DMS 273 (cell line): ENCODE data around the gene TNRC6A.
"Not testable (repeated sequence)": the region's sequence is repeated elsewhere in the genome, so short reads cannot be mapped to it uniquely, and the experiment has no call there.

Experiments used
- DNase-seq: peaks from one replicate; lab custom pipeline; 2025; ENCODE audit not compliant: unreplicated experiment; lab: John Stamatoyannopoulos, UW

The TNRC6A gene

DNA sequence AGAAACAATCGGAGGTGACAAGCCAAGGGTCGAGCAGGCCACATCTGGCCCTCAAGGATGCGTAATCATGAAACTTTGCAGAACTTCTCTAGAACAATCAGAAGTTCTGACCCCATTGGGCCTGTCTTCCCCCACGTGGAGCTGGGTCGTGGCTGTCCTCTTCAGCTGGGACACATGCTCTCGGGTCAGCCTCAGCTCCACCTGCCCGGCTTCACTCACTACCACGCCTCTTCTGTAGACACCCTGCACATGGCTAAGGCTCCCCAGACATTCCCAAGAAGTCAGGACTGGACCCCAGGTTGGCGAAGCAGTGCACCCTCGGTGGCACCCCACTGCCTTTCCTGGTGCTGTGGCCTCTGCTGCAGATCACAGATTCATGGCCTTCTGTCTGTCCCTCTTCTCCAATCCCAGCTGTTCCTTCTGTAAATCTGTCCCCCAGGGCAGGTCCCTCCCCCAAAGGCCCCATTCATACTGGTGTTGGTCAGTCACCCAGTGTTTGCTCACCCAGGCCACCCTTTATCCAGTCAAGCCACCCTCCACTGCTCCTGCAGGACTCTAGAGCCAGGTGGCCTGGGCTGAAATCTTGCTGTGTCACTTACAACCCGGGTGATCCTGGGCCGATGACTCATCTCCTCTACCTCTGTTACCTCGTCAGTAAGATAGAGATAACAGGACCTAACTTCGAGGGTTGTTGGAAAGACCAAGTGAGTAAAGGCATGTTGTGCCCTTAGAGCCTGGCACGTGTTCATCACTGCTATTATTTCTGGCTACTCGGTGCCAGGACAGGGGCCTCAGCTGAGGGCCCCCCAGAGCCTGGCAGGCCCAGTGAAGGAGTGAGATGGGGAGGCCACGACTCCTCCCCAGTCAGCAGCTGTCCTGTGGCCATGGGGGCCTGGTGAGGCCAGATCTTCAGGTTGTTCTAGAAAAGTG is 114.9 kb downstream of the TNRC6A start:
- peak; percentile 23 for DNase-seq

DNA sequence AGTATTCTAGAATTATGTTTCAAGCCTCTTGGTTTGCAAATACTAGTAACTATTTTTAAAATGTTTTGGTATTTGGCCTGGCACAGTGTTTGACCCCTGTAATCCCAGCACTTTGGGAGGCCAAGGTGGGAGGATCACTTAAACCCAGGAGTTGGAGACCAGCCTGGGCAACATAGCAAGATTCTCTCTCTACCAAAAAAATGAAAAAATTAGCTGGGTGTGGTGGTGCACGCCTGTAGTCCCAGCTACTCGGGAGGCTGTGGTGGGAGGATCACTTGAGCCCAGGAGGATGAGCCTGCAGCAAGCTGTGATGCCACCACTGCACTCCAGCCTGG is 115.5 kb downstream of the TNRC6A start:
- not testable (repeated sequence) for DNase-seq

DNA sequence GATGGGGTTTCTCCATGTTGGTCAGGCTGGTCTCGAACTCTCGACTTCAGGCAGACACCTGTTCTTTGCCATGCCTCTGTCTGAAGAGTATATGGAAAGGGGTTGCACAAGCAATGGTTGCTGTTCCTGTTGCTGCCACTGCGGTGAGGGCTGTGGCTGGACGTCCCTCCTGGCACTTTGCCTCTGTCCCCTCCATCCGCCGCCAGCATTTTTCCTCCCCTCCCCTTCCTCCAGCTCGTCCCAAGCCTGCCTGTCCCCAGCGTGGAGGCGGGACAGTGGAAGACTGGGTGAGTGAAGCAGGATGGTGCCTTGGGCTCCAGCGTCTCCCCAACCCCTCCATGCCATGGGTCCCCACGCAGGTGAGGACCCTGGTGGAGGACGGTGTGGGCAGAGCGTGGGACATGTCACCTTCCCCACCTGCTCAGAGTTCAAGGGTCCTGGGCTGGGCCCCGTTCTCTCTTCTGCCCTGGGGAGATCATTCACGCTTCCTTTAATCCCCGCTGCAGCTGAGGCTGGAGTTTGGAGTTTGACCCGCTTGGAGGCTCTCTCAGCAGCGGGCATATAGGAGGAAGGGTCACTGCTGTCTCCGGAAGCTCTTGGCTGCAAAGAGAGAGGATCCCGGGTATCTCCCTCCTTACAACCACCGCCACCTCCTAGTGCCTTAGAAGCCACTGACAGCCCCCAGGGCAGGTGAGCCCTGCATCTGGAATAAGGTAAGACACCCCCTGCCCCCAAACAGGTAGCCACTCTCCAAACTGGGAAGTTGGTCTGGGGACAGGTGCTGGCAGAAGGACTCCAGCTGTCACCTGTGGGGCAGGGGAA is 116.5 kb downstream of the TNRC6A start, which contains the start of gene SLC5A11:
Gene SLC5A11, plus strand, starts transcription at position 238 of the 822 bp plus-strand sequence. CDS start 12,681 bp downstream, outside the sequence.
- DNase-seq = no peak

DNA sequence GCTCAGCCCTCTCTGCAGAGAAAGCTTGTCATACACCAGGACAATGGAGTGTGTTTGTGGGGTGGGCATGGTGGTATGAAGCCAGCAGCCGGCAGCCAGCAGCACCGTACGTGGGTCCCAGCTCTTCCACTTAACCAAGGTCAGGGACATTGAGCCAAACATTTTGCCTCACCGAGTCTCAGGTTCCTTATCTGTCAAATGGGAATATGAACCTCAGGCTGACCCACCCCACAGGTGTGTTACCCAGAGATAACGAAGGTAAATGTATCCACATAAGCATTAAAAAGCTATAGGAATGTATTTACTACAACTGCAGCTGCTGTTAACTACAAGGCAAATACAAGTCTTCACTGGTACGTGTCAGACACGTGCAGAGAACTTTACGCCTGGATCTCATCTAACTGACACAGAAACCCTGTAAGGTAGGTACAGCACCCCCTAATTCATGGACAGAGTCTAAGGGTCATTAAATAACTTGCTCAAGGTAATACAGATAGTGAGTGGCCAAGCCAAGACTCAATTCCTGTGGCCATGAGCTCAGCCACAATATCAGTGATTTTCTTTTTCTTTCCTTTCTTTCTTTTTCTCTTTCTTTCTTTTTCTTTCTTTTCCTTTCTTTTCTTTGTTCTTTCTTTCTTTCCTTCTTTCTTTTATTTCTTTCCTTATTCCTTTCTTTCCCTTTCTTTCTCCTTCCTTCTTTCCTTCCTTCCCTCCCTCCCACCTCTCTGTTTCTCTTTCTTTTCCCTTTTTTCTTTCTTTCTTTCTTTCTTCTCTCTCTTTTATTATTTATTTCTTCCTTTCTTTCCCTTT is 117.3 kb downstream of the TNRC6A start:
- no peak for DNase-seq

DNA sequence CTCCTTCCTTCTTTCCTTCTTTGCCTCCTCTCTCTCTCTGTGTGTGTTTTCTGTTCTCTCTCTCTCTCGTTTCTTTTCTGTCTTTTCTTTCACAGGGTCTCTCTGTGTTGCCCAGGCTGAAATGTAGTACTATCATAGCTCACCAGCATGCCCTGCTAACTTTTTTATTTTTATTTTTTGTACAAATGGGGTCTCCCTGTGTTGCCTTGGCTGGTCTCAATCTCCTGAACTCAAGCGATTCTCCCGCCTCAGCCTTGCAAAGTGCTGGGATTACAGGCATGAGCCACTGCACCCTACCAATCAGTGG is 117.9 kb downstream of the TNRC6A start:
- DNase-seq = no peak

DNA sequence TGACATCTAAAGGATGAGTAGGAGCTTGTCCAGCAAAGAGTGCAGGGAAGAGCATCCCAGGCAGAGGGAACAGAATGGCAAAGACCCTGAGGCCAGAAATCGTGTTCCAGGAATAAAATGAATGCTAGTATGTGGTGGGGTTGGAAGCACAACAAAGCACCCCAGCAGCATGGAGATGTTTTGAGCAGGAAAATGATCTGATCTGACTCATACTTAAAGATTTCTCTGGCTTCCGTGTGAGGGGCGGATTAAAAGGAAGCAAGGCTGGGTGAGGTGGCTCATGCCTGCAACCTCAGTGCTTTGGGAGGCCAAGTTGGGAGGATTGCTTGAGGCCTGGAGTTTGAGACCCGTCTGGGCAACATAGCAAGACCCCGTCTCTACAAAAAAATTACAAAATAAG is 118.6 kb downstream of the TNRC6A start:
- DNase-seq = no peak

DNA sequence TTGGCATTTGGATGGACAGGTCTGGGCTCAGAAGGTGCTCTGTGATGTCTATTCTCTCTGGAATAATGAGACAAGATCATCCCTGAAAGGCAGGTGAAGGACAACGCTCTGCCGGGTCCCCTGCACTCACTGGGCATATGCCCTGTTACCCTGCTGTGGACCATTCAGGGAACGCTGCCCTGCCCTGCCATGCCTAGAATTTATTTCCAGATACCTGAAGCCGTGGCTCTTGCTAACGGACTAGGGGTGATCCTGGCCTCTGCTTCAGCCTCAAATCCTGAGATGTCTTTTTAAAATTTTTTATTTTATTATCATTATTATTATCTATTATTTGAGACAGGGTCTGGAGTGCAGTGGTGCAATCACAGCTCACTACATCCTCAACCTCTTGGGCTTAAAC is 120.2 kb downstream of the TNRC6A start:
- no peak for DNase-seq

DNA sequence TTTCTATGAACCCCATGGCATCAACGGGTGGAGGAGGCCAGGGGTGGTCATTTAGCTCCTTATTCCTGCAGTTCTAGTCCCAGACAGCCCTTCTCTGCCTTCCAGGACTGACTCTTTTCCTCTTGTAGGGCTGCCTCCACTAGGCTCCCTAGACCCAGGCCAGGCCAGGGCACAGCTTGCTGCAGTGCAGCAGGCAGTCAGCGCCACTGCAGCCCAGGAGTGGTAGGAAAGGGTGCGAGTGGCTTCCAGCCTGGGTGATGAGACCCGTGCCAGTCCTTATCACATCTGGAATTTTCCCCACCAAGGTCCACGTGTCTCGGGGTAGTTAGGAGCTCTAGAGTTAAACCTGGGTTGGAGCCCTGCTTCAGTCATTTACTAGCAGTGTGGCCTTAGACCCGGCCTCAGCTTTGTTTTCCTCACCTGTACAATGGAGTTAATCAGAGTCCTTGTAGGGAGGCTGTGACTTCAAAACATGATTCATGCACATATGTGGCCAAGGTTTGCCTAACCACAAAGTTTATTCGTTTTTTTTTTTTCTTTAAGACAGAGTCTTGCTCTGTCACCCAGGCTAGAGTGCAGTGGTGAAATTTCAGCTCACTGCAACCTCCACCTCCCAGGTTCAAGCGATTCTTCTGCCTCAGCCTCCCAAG is 121.0 kb downstream of the TNRC6A start:
- DNase-seq = no peak

DNA sequence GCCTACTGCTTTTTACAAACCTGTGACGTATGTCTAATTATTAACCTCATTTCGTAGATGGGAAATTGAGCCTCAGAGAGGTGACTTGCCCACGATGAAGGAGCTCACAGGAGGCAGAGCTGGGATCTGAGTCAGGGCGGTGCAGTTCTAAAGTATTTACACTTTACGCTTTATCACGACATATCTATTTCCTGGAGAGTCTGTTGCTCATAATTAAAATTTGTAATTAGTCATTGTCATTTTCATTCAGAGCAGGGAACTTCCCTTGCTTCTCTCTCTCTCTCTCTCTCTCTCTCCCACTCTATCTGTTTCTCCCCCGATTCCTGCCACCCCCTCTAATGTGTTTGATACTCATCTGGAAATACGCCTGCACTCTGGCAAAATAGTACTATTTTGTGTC is 122.2 kb downstream of the TNRC6A start:
- DNase-seq = no peak

DNA sequence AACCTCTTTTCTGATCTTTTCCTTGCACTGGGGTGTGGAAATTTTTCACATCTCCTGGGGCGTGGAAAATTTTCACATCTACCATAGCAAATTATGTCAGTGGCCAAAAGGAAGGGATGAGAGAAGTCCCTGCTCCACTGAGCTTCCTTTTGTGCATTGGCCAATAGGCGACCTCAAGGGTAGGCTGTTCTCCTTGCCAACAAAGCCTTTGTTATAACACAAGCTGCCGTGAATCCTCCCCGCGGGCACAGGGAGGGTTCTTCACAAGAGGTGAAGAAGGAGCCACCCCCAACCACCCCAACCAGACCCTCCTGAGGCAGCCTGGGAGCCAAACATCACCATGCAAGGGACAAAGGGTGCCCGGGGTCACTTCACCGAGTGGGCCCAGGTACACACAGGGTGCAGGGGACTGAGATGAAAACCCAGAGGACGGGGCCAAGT is 122.8 kb downstream of the TNRC6A start:
- no peak for DNase-seq

DNA sequence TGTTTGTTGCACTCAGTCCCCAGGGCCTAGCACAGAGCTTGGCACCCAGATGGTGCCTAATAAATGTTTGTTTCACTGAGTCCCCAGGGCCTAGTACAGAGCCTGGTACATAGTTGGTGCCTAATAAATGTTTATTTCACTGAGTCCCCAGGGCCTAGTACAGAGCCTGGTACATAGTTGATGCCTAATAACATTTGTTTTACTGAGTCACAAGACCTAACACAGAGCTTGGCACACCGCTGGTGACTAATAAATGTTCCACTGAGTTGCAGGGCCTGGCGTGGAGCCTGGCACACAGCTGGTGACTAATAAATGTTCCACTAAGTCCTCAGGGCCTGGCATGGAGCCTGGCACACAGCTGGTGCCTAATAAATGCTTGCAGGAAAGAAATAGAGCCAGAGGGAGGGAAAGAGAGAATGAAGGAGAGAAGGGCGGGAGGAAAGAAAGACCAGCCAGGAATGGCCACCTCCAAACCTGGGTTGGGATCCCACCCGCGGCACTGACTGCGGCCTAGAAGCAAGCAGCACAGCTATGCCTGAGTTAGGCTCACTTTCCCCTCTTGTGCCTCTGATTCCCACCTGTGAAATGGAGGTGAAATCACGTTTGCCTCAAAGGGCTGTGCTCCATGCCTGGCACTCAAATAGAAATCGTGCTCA is 123.8 kb downstream of the TNRC6A start:
- no peak for DNase-seq

DNA sequence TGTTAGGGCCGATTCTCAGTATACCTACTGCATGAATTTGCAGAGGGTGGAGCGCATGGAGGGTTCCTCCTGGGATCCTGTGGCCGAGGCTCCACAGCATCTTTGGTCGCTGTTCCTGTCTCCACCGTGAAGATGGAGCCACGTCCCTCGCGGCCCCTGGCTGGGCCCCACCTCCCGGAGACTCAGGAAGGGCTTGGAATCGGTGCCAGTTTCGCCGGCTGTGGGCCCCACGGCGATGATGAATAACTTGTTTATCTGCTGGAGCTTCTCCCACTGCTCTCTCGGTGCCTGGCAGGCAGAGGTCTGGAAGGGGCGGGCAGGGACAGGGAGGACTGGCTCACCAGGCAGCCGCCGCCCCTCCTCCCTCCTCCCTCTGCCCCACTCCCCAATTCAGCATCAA is 124.4 kb downstream of the TNRC6A start:
- DNase-seq = peak; percentile 69

DNA sequence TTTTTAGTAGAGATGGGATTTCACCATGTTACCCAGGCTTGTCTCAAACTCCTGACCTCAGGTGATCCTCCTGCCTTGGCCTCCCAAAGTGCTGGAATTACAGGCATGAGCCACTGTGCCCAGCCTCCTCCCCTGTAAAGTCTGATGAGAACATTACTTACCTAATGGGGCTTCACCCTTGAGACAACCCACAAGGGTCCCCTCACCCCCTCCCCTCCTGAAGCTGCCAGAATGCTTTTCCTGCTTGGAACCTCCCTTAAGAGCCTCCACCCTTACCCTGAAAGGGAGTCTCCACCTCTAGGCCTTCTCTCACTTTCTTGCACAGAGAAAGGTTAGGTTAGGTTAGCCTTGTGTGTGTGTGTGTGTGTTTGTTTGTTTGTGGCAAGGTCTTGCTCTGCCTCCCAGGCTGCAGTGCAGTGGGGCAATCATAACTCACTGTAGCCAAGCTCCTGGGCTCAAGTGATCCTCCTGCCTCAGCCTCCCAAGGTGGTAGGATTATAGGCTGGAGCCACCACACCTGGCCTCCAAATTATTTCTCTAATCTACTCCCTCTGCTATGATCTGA is 125.2 kb downstream of the TNRC6A start:
- DNase-seq = no peak

DNA sequence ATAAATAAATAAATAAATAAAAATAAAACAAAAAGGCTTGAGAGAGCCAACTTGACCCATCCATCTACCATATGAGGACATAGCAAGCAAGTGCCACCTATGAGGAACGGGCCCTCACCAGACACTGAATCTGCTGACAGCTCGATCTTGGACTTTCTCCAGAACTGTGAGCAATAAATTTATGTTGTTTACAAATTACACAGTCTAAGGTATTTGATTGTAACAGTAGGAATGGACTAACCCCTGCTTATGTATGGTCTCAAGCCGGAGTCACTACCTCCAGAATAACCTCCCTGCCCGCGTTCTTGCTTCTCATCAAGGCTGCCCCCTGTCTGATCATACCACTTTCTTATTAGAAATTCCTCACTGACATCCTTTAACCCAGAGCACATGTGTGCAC is 126.2 kb downstream of the TNRC6A start:
- no peak for DNase-seq

DNA sequence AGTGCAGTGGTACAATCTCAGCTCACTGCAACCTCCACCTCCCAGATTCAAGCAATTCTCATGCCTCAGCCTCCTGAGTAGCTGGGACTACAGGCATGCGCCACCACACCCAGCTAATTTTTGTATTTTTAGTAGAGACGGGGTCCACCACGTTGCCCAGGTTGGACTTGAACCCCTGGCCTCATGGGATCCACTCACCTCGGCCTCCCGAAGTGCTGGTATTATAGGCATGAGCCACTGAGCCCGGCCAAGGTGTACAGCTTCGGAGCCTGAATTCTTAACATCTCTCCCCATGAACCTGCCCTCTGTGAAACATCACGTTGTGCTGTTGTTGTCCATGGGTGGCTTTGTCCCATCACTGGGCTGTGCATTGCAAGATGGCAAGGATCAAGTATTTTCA is 127.4 kb downstream of the TNRC6A start:
- not testable (repeated sequence) for DNase-seq

DNA sequence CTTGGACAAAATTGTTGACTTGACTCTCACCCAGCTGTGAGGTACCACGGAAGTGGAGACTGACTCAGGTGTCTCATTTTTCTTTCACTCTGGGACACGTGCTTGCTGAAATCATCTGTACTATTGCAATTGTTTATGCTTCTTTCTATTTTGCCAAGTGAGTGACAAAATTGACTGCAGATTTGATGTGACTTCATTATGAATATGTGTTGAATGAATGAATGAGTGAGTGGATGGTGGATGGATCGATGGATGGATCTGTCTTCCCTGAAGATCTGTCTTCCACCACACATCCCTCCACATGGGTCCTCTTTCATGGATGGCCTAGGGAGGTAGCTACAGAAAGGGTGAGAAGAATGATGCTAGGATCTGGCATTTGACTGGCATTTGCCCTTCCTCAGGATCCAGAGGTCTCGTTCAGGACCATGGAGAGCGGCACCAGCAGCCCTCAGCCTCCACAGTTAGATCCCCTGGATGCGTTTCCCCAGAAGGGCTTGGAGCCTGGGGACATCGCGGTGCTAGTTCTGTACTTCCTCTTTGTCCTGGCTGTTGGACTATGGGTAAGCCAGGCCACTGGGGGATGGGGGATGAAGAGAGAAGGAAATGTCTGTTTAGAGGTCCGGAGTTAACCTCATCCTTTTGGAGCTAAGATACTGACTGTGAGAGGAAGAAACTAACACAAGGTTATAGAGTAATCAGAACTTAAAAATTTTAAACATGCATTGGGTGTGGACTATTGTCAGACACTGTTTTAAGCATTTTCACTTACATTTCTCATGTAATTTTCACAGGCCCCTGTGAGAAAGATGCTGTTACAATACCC is 129.0 kb downstream of the TNRC6A start:
- DNase-seq = peak; percentile 64

DNA sequence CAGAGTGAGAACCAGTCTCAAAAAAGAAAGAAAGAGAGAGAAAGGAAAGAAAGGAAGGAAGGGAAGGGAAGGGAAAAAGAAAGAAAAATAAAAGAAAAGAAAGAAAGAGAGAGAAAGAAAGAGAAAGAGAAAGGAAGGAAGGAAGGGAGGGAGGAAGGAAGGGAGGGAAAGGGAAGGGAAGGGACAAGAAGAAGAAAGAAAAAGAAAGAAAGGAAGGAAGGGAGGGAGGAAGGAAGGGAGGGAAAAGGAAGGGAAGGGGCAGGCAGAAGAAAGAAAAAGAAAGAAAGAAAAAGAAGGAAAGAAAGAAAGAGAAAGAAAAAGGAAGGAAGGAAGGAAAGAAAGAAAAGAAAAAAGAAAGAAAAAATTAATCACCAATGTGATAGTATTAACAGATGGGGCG is 132.0 kb downstream of the TNRC6A start:
- DNase-seq = no peak

DNA sequence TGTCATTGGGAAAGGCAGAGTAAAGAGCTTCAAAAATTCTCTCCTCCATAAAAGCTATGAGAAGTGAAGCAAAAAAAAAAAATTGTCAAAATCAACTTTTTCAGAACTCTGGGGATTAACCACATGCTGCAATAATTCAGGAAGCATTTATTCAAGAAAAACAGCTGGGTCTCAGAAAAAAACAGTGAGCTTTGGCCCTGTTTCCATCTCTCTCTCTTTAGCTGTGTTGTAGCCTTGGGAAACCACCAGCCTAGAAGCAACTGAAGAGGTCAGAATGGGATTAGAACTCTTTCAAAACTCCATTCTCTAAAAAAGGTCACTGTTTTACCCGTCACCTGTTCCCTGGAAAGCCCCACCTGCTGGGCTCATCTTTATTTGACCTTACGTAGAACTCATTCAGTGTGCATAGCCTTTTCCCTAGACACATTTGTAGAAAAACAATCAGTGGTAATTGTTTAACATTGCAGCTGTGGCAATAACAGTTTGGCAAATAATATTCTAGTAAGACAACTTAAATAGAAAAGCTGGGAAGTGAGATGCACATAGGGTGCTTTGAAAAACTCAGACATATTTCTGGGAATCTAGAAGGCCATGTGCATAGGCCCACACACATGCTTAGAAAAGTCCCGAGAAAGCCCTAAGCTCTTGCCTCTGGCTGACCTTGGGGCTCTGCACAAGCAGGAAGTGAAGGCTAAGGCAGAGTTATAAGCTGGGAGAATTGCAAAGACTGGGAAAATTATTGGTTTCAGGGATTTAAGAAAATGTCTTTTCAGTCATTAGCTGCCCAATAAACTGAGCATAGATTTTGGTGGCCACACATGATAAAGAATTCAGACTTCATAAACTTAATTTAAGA is 134.4 kb downstream of the TNRC6A start:
- DNase-seq = no peak
